Natural killer cell treated with Interleukin-12 subunit alpha and Interleukin-12 subunit beta and Interleukin-15 and Interleukin-18, amount 100 ng/mL, for 72 hours (primary cell): Measurements from ENCODE around the gene NOP9. TPM values are rescaled to one million over a fixed set of nuclear protein-coding genes. Genes with fewer than 3 reads are reported as not detected.

Experiments used
- total RNA-seq, 2 donors: library from RNA; stranded (reverse); gene quantifications; one replicate each; pipeline ENCODE4 v1.2.3, GENCODE V29; 2022

The NOP9 gene
- total RNA-seq, 2 donors from 2014 or later, result 38.5 to 59.0 TPM

Other genes with a start within 250 kb of the NOP9 start
- under 1 TPM; 0.10 to 0.50 TPM for gene CARMIL3, start 247.8 kb upstream of the NOP9 start, total RNA-seq
- not detected for gene CPNE6, start 228.3 kb upstream of the NOP9 start, total RNA-seq
- gene PCK2, start 205.5 kb upstream of the NOP9 start, total RNA-seq, result 10 to 100 TPM; 30.4 to 68.3 TPM
- 10 to 100 TPM; 87.4 to 96.1 TPM for gene DCAF11, start 185.1 kb upstream of the NOP9 start, total RNA-seq
- 1 to 10 TPM; 1.8 to 2.2 TPM for gene NRL, start 184.9 kb upstream of the NOP9 start, total RNA-seq
- gene FITM1, start 169.2 kb upstream of the NOP9 start, total RNA-seq, result 1 to 10 TPM in 1 of 2 donors, under 1 TPM in 1; 0.67 to 1.8 TPM
- gene PSME1, start 163.7 kb upstream of the NOP9 start, total RNA-seq, result 100 to 1,000 TPM; 237 to 406 TPM
- gene EMC9, start 158.3 kb upstream of the NOP9 start, total RNA-seq, result 10 to 100 TPM; 28.7 to 37.5 TPM
- 100 to 1,000 TPM; 600 to 673 TPM for gene PSME2, start 153.2 kb upstream of the NOP9 start, total RNA-seq
- gene RNF31, start 152.4 kb upstream of the NOP9 start, total RNA-seq, result 100 to 1,000 TPM; 115 to 170 TPM
- gene IRF9, start 138.6 kb upstream of the NOP9 start, total RNA-seq, result 100 to 1,000 TPM; 135 to 227 TPM
- 10 to 100 TPM; 52.1 to 85.9 TPM for gene REC8, start 127.8 kb upstream of the NOP9 start, total RNA-seq
- 100 to 1,000 TPM in 1 of 2 donors, 10 to 100 TPM in 1; 52.8 to 145 TPM for gene IPO4, start 111.0 kb upstream of the NOP9 start, total RNA-seq
- 10 to 100 TPM; 27.6 to 30.2 TPM for gene TM9SF1, start 104.4 kb upstream of the NOP9 start, total RNA-seq
- under 1 TPM in 1 of 2 donors, not detected in 1; 0.95 TPM for gene TSSK4, start 94.2 kb upstream of the NOP9 start, total RNA-seq
- gene CHMP4A, start 86.4 kb upstream of the NOP9 start, total RNA-seq, result 10 to 100 TPM; 66.2 to 95.0 TPM
- 10 to 100 TPM in 1 of 2 donors, 1 to 10 TPM in 1; 9.1 to 11.3 TPM for gene MDP1, start 83.8 kb upstream of the NOP9 start, total RNA-seq
- gene NEDD8, start 67.5 kb upstream of the NOP9 start, total RNA-seq, result 100 to 1,000 TPM; 196 to 199 TPM
- gene GMPR2, start 66.9 kb upstream of the NOP9 start, total RNA-seq, result 10 to 100 TPM; 40.5 to 54.5 TPM
- gene TINF2, start 57.2 kb upstream of the NOP9 start, total RNA-seq, result 100 to 1,000 TPM in 1 of 2 donors, 10 to 100 TPM in 1; 77.7 to 103 TPM
- 1 to 10 TPM; 2.5 to 8.7 TPM for gene TGM1, start 36.7 kb upstream of the NOP9 start, total RNA-seq
- gene RABGGTA, start 28.3 kb upstream of the NOP9 start, total RNA-seq, result 10 to 100 TPM; 37.6 to 47.5 TPM
- gene DHRS1, start 70 bp upstream of the NOP9 start, total RNA-seq, result 10 to 100 TPM; 15.6 to 17.4 TPM
- gene CIDEB, start 8.1 kb downstream of the NOP9 start, total RNA-seq, result 10 to 100 TPM in 1 of 2 donors, 1 to 10 TPM in 1; 6.8 to 20.2 TPM
- gene LTB4R2, start 10.3 kb downstream of the NOP9 start, total RNA-seq, result 10 to 100 TPM; 13.7 to 27.1 TPM
- 10 to 100 TPM; 13.2 to 37.3 TPM for gene LTB4R, start 11.7 kb downstream of the NOP9 start, total RNA-seq
- 1 to 10 TPM; 1.0 to 1.9 TPM for gene ADCY4, start 35.2 kb downstream of the NOP9 start, total RNA-seq
- gene RIPK3, start 40.1 kb downstream of the NOP9 start, total RNA-seq, result 10 to 100 TPM; 12.5 to 15.5 TPM
- not detected for gene NFATC4, start 68.3 kb downstream of the NOP9 start, total RNA-seq
- gene NYNRIN, start 99.2 kb downstream of the NOP9 start, total RNA-seq, result under 1 TPM in 1 of 2 donors, not detected in 1; 0.11 TPM
- gene CBLN3, start 129.8 kb downstream of the NOP9 start, total RNA-seq, result 10 to 100 TPM in 1 of 2 donors, 1 to 10 TPM in 1; 5.3 to 10.9 TPM
- gene KHNYN, start 130.1 kb downstream of the NOP9 start, total RNA-seq, result 10 to 100 TPM; 61.7 to 65.3 TPM
- 10 to 100 TPM; 33.2 to 50.7 TPM for gene SDR39U1, start 142.9 kb downstream of the NOP9 start, total RNA-seq
- not detected for gene CMA1, start 208.4 kb downstream of the NOP9 start, total RNA-seq